ENCODE results near the gene GHITM.
"Not testable (repeated sequence)": the region's sequence is repeated elsewhere in the genome, so short reads cannot be mapped to it uniquely, and the experiment has no call there.

The GHITM gene

DNA sequence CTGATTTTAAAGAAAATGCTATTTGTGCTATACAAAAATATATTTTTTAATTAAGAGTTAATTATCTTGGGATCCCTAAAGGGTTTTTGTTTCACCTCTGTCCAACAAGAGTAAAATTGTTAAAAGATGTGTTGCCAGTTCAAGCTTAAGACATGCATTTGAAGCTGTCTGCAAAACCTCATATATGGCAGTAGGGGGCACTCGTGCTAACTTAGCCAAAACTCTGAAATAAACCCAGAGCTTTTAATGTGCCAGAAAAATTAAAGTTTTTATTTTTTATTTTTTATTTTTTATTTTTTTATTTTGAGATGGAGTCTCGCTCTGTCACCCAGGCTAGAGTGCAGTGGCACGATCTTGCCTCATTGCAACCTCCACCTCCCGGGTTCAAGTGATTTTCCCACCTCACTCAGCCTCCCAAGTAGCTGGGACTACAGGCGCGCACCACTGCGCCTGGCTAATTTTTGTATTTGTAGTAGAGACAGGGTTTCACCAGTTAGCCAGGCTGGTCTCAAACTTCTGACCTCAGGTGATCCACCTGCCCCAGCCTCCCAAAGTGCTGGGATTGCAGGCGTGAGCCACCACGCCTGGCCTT, 8.8 kb downstream of the GHITM start:
- DNase-seq (ENCODE audit: low spot score), result not testable (repeated sequence)

DNA sequence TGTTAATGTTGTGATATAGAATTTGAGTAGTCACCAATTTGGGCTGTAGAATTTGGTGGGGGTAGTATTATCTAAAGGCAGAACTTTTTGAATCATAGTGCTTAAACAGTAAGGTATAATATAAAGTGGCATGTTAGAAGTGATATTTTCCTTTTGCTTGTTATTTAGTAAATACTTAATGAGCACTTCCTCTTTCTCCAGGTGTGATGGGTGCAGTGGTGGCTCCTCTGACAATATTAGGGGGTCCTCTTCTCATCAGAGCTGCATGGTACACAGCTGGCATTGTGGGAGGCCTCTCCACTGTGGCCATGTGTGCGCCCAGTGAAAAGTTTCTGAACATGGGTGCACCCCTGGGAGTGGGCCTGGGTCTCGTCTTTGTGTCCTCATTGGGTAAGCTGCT, 10.5 kb downstream of the GHITM start:
- no peak for DNase-seq (ENCODE audit: low spot score)

DNA sequence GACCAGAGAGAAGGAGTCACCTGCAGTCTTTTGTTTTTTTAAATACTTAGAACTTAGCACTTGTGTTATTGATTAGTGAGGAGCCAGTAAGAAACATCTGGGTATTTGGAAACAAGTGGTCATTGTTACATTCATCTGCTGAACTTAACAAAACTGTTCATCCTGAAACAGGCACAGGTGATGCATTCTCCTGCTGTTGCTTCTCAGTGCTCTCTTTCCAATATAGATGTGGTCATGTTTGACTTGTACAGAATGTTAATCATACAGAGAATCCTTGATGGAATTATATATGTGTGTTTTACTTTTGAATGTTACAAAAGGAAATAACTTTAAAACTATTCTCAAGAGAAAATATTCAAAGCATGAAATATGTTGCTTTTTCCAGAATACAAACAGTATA, 13.5 kb downstream of the GHITM start:
- no peak for DNase-seq (ENCODE audit: low spot score)

DNA sequence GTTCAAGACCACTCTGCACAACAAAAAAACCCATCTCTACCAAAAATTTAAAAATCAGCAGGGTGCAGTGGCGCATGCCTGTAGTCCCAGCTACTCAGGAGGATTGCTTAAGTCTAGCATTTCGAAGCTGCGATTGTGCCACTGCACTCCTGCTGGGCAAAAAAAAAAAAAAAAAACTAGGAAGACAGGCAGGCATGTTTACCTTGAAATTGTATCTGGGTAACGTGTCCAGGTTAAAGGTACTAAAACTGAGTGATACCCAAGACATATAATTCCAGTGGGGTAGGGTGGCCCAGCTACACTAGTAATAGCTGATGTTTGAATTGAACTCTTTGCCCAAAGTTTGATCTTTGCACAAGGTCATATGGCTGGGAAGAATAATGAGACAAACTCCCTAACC, 16.2 kb downstream of the GHITM start:
- DNase-seq (ENCODE audit: low spot score), result no peak

DNA sequence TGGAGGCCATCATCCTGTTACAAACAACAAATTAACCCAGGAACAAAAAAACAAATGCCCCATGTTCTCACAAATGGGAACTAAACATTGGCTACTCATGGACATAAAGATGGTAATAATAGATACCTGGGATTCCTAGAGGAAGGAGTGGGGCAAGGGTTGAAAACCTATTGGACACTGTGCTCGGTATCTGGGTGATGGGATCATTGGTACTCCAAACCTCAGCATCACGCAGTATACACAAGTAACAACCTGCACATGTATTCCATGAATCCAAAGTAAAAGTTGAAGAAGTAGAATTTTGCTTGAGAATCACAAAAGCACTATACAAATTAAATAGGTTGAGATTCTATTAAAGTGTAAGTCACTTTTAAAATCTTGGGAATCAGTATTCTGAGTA, 16.7 kb downstream of the GHITM start:
- DNase-seq (ENCODE audit: low spot score), result no peak

DNA sequence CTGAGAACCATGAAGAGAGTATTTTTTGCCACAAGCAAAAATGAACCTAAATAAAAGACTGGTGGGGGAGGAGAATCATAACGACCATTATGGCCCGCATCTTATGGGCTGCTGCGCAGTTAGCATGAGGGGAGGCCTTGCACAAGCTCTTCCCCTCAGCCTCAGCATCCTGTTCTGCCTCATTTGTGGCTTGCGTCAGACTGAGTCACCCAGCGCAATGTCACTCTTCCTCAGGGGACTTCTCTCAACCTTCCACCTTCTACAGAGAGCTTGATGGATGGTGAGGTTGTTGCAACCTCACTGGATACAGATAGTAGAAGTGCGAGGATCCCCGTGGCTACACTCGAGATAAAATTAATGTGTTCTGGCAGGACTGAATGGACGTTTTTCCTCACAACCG, 17.5 kb downstream of the GHITM start:
- DNase-seq (ENCODE audit: low spot score), result no peak

DNA sequence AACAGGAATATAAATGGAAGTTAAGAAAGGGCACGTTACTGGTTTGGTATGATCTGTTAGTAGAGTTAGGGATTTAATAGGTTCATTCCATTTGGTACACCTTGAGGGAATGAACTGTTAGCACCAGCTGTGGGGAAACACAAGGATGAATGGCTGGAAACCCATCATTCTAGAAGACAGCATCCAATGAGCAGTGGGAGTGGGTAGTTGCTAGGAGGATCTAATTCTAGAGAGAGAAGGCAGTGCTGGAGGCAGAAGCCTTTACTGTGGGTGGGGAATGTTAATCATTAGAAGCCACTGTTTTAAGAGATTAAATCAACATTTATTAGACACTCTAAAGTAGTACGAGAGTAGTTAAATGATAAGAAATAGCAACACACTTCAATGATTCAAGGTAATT, 18.8 kb downstream of the GHITM start:
- no peak for DNase-seq (ENCODE audit: low spot score)

DNA sequence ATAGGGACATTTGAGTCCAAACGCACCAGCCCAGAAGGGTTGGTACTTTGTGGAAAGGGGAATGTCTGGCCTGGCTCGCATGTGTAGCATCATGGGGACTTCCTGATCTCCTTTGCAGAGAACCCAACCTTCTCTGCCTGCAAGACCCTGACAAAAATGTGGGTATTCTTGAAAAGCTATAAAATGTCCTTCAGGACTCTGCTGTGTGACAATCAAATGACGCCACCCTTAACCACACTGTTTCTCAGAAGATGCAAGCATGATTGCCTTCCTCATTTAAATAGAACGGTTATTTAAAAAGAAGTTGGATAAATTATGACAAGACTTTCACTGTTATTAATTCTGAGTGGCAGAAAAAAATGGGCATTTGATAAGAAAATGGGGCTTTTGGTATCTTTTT, 19.2 kb downstream of the GHITM start:
- DNase-seq (ENCODE audit: low spot score), result no peak

DNA sequence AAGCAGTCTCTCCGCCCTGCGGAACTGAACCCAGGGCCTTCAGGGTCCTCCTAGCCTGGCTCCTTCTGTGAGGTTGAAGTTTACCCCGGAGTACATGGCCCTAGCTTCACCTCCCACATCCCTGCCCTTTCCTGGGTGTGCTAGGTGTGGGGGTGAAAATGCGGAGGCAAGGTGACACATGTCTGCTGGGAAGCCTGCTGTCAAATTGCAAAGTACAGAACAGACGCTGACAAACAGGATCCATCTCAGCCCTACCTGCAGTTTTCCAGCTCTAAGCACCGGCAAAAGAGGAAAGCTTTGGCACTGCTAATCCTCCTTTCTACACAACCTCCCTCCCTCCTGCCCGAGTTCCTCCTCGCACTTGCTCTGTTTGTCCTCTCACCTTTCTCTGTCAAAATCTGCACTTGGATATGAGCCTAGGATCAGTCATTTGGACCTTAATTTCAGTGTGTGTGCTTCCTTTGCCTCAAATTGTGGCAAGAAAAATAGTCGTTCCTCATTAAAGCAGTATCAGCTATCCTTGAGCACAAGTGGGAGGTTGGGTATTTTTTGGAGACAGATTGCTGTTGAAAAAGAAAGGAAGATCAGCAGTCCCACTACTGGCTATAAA, 19.9 kb downstream of the GHITM start:
- DNase-seq (ENCODE audit: low spot score), result no peak

DNA sequence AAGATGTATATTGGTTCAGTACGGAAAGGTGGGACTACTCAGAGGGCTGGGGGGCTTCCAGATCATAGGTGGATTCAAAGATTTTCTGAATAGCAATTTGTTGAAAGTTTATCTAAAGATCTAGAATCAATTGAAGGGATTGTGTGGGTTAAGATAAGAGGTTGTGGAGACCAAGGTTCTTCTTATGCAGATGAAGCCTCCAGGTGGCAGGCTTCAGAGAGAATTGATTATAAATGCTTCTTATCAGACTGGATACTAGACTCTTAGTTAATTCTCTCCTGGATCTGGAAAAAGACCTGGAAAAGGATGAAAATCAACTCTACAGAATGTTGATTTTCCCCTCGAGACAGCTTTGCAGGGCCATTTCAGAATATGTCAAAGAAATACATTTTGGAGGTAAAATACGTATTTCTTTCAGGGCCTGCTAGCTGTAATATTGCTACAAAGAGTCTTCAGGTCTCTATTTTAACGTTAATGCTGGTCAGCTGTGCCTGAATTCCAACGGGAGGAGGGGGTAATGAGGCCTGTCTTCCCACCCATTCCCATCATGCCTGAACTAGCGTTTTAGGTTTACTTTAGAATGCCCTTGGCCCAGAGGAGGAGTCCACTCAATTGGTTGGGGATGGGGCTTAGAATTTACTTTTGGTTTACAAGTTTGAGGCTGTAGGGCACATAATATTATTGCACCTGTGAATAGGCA, 21.5 kb downstream of the GHITM start:
- DNase-seq (ENCODE audit: low spot score), result no peak

DNA sequence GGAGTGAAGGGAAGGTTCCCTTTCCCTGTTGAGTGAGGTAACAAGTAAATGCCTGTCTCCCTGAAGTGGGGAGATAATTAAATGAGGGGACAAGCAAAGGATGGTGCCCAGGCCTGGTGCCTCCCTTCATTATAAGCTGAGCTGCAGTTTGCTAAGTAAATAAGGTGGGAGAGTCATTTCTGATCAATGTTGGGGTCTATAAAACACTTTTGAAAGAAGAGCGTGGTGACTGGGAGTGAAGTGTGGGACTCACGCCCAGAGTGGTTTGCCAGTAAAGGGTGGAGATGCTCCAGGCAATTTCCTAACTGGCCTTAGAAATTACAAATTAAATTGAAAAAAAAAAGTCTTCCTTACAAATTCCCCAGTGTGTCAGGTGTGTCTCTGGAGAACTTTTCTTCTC, 24.7 kb downstream of the GHITM start:
- no peak for DNase-seq (ENCODE audit: low spot score)

DNA sequence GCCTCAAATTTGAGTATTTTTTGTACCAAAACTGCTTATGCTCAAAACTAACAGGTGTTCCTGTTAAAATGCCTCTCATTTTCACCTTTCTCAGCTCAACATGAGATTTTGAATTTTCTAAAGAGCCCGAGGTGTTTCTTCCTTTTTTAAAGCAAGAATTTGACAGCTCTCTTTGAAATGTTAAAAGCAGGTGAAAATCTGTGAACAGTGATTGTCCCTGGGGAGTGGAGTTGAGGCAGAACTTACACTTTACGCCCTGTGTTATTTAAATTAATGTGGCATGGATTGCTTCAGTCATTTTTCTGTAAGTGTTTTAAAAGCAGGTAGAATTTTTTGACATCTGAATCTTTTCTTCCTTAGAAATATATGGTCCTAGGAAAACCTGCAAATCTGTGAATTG, 25.1 kb downstream of the GHITM start:
- DNase-seq (ENCODE audit: low spot score), result no peak

DNA sequence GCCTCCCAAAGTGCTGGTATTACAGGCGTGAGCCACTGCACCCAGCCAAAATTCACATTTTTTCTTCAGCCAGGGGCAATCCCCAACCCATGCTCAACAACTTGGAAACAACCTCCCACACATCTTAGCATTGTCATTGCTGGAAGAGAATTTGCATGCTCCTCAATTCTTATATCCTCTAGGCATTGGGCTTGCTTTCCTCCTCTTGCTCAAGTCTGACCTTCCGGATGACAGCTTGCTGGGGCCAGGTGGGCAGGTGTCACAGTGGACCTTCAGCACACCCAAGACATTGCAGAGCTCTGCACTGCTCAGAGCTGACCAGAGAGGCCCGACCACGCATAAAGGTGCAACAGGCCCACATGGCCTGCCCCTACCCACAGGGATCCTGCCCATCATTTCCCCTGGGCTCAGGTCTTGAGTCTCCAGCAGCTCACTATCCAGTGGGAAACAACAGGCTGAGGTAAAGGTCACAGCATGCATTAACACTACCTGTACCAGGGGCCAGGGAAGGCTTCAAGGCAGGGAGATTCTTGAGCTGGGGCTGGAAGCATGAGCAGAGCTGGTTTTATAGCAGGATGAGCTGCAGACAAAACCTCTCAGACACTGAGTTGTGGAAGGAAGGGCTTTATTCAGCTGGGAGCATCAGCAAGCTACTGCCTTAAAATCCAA, 27.4 kb downstream of the GHITM start:
- DNase-seq (ENCODE audit: low spot score), result no peak

DNA sequence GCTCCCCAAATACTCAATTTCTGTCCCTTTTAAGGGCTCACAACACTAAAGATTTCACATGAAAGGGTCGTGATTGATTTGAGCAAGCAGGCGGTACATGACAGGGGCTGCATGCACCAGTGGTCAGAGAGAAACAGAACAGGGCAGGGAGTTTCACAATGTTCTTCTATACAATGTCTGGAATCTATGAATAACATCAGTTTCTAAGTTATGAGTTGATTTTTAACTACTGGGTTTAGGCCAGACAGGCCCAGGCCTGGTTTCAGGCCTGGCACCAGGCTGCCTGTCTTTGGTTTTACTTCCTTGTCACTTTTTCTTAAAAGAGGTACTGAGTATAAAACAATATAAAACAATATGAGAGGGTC, 28.0 kb downstream of the GHITM start:
- DNase-seq (ENCODE audit: low spot score), result not testable (repeated sequence)

DNA sequence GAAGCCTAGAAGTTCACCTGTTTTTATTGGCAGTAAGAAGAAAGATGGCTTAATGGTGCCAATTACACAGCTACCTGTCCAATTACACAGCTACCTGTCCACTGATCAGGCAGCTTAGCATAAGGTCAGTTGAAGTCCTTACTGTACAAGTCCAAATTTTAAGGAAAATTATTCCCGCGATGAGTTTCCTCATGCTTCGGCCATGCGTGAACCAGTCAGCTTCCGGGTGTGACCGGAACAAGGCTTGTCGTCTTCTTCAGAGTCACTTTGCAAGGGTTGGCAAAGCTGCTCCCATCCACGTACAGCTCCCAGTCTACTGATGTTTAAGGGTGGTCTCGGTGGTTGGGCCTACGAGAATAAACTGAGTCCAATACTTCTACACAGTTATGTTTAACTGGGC, 29.1 kb downstream of the GHITM start:
- DNase-seq (ENCODE audit: low spot score), result not testable (repeated sequence)

DNA sequence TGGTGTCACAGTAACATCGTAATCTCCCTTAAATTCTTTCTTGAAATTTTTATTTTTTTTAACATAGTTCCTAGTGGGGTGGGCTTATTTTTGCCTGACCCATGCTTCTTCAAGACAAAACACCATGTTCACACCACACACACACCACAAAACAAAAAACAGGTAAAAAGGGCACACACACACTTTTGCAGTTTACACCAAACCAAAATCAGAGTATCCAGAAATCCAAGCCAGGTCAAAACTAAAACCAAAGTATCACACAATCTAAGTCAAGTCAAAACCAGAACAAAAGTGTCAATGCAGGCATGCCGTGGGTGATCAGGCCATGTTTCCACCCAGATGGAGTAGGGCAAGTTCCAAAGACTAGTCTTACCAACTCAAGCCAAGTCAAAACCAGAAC, 31.9 kb downstream of the GHITM start:
- DNase-seq (ENCODE audit: low spot score), result not testable (repeated sequence)

DNA sequence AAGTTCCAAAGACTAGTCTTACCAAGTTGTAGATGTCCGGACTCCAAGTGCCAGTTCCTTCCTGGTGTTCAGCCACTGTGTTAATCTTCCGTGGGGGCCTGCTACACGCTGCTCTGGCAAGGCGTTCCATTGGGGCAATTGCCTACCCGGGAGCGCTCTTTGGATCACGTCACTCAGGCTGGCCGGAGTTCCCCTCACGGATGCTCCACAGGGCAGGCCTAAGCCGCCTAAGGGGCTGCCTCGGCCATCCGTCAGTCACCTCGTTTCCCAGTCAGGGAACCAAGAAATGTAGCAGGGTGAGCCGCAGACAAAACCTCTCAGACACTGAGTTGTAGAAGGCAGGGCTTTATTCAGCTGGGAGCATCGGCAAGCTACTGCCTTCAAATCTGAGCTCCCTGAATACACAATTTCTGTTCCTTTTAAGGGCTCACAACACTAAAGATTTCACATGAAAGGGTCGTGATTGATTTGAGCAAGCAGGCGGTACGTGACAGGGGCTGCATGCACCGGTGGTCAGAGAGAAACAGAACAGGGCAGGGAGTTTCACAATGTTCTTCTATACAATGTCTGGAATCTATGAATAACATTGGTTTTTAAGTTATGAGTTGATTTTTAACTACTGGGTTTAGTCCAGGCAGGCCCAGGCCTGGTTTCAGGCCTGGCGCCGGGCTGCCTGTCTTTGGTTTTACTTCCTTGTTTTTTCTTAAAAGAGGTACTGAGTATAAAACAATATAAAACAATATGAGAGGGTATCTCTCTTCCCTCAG, 32.6 kb downstream of the GHITM start:
- DNase-seq (ENCODE audit: low spot score), result not testable (repeated sequence)

DNA sequence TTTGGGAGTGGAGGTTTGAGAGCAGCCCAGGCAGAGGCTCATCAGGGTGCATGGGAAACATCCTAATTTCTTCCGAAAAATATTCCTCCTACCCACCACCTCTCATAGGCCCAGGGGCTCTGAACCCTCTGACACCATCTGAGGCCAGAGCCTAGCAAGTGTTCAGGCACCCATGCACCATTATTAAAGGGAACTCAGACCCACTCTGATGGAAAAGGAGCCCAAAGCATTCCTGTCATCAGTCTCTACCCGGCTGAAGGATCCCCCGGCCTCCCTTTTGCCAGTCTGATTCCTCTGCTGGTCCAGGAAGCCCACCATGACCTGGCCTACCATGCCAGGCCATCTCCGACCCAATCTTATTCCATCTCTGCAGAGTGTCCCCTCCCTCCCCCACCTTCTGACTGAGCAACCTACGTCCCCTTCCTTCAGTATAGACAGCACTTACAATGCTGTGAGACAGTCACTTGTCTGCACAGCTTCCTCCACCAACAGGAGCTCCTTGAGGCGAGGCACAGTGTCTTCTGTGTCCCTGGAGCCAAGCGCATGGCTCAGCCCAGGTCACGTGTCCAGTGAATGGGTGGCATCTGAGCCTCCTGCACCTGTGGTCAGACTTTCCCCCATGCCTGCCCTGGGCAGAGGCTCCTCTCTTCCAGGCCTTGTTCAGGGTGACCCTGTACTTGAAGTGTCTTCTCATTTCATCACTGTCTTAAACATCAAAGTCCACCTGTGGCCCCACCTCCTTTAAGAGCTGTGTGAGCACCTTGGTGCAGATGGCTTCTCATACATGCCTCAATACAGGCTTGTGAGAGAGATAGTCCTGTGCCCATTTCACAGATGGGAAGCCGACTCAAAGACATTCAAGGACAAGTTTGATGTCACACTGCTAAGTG, 33.4 kb downstream of the GHITM start:
- DNase-seq (ENCODE audit: low spot score), result no peak

DNA sequence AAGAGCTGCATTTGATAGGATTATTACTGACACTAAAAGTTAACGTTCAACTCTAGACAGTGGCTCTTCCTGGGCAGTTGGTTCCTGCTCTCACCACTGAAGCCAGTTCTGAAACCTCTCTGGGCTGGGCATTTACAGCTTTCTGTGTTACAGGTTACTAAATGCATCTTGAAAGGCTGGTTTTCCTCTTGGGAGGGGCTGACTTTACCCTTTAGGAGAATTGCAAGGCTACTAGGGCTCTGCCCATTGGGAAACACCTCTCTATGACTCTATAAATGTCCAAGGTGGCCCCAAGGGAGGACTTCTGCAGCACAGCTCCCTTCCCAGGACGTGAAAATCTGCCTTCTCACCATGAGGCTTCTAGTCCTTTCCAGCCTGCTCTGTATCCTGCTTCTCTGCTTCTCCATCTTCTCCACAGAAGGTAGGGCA, 34.2 kb downstream of the GHITM start, which contains the start of gene GPR15LG:
TSS of gene GPR15LG (plus strand) at position 301 of the 429 bp plus-strand sequence. CDS start at position 352, 51 bp downstream.
- no peak for DNase-seq (ENCODE audit: low spot score)

DNA sequence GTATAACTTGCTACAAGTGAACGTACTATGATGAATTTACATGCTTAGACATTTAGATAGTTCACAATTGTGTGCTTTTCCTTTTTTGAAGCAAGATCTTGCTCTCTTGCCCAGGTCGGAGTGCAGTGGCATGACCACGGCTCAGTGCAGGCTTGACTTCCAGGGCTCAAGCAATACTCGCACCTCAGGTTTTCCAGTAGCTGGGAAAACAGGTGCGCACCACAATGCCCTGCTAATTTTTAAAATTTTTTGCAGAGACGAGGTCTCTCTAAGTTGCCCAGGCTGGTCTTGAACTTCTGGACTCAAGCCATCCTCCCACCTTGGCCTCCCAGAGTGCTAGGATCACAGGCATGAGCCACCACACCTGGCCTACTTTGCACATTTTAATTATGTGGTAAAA, 36.1 kb downstream of the GHITM start:
- no peak for DNase-seq (ENCODE audit: low spot score)

DNA sequence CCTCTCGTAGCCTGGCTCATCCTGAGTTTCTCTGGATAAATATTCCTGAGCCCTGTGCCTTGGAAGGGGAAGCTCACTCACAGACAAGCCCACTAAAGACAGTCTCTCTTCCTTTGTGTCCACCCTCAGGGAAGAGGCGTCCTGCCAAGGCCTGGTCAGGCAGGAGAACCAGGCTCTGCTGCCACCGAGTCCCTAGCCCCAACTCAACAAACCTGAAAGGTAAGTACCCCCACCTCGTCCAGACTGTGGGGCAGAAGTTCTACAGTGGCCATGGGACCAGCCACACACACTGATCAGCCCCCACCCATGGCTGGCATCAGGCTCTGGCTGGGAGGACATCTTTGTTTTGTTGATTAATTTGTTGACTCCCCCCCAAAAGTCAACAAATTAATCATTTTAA, 37.0 kb downstream of the GHITM start:
- no peak for DNase-seq (ENCODE audit: low spot score)
